Measurements from ENCODE around the gene PYGL.

The PYGL gene

GRCh38 chr14:50967103-50967502 lies 22.8 kb upstream of the PYGL start:
- no peak for TF ChIP-seq GATA3 (IDR thresholded peaks at IDR 0.05; ENCODE audit: low read depth, low read length)
- no peak for TF ChIP-seq GATA2 (IDR thresholded peaks at IDR 0.05; ENCODE audit: low read depth, low read length)

DNA sequence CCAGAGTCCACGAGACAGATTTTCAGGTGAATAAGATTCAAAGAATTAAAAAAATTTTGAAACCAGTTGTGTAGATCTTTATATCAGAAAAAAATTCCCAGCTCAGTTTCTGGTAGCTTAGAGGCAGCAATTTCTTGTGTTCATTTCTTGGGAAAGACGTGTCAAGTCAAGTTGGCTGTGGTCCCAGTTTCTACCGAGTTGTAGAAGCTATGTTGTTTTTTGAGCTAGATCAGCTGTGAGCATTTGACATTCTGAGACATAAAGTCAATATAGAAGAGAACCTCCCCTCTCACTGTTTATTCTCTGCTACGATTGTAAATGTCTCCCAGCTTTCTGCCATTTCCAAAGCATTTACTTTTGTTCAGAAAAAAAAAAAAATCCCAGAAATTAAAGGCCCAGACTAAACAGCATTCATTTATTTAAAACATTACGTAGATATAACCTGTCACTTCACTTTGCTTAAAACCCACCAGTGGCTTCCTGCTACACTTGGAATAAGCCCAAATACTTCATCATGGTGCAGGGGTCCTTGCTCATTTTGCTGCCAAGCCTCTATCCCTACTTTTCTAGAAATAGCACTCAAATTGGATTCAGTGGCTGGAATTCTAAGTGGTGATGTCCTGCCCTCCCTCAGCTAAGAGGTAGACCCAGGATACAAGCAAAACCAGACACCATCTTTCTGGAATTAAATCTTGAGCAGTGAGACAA lies 20.6 kb upstream of the PYGL start:
- TF ChIP-seq GATA2 (IDR thresholded peaks at IDR 0.05; ENCODE audit: low read depth, low read length) (no peak), GATA3 (IDR thresholded peaks at IDR 0.05; ENCODE audit: low read depth, low read length) (no peak)

DNA sequence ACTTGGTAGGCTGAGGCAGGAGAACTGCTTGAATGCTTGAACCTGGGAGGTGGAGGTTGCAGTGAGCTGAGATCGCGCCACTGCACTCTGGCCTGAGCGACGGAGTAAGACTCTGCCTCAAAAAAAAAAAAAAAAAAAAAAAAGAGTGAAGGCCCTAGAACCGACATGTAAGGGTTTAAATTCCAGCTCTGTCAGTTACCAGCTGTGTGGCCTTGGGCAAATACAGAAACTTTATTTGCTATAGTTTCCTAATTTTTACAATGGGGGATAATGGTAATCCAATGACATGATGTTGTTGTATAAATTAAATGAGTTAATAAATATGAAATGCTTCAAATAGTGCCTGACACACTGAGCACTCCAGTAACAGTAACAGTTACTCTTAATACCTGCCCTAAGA lies 19.6 kb upstream of the PYGL start:
- TF ChIP-seq GATA2 (IDR thresholded peaks at IDR 0.05; ENCODE audit: low read depth, low read length) = no peak
- no peak for TF ChIP-seq GATA3 (IDR thresholded peaks at IDR 0.05; ENCODE audit: low read depth, low read length)

DNA sequence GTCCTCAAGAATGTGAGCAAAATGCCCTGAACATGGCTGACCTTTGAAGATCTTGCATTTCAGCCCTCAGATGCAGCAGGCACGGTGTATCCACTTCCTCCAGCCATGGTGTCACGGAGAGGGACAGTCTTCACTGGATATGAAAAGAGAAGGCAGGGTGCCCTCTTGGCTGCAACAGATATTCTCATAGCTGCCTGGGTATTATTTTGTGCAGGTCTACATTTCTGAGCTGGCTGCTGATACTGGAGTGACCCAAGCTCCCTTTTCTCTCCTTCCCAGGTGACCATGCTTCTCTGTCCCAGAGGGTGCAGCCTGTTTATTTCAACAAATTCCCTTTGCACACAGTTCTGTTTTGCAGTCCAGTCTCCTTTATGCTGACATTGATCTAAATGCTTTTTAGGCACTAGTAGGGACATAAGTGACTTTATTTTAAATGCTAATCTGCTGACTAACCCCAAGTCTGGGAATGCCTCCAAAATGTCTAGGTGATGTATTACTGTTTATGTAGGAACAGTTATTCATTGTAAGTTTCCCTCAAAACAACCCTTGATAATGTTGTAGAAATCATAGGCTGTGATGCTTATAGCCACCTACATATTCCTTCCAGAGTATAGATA lies 17.4 kb upstream of the PYGL start:
- TF ChIP-seq GATA2 (IDR thresholded peaks at IDR 0.05; ENCODE audit: low read depth, low read length) = no peak
- TF ChIP-seq GATA3 (IDR thresholded peaks at IDR 0.05; ENCODE audit: low read depth, low read length) = no peak

DNA sequence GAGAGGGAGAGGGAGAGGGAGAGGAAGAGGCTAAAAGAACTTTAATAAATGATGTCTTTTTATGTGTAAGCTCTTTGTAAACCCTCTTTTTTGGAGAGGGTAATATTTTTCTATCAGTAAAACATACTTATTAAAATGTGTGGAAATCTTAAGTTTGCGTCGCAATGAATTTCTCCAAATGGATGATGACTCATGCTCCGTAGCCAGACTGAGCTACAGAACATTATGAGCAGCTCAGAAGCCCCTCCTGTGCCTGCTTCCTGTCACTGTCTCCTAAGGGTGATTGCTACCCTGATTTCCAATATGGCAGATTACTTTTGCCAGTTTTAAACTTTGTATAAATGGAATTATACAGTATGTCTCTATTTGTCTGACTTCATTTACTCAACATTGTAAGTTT lies 13.0 kb upstream of the PYGL start:
- no peak for TF ChIP-seq GATA3 (IDR thresholded peaks at IDR 0.05; ENCODE audit: low read depth, low read length)
- TF ChIP-seq GATA2 (IDR thresholded peaks at IDR 0.05; ENCODE audit: low read depth, low read length) = no peak

- TF ChIP-seq GATA3 (IDR thresholded peaks at IDR 0.05; ENCODE audit: low read depth, low read length) (no peak), GATA2 (IDR thresholded peaks at IDR 0.05; ENCODE audit: low read depth, low read length) (no peak)
Measured at GRCh38 chr14:50955373-50956043, 11.2 kb upstream of the PYGL start.

- no peak for TF ChIP-seq GATA3 (IDR thresholded peaks at IDR 0.05; ENCODE audit: low read depth, low read length)
- TF ChIP-seq GATA2 (IDR thresholded peaks at IDR 0.05; ENCODE audit: low read depth, low read length) = no peak
Measured at GRCh38 chr14:50954811-50955372, 10.6 kb upstream of the PYGL start.

GRCh38 chr14:50953502-50953901 lies 9.2 kb upstream of the PYGL start:
- TF ChIP-seq GATA3 (IDR thresholded peaks at IDR 0.05; ENCODE audit: low read depth, low read length) = no peak
- no peak for TF ChIP-seq GATA2 (IDR thresholded peaks at IDR 0.05; ENCODE audit: low read depth, low read length)

GRCh38 chr14:50951032-50951431 lies 6.7 kb upstream of the PYGL start:
- TF ChIP-seq GATA3 (IDR thresholded peaks at IDR 0.05; ENCODE audit: low read depth, low read length) (no peak), GATA2 (IDR thresholded peaks at IDR 0.05; ENCODE audit: low read depth, low read length) (no peak)

DNA sequence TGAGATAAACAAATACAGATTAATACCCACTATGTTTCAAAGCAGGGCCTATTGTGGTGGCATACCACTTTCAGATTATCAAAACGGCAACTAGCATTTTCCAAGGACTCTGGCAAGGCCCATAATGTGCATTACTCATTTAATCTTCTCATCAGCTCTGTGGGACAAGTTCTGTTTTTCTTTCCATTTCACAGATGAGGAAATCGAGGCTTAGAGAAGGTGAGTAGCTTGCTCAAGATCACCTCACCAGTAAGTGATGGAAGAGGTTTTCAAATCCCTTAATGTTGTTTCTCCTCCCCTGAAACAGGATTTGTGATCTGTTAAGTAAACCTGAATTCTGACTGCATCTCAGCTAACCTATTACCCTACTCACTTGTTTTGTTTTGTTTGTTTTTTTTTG lies 3.9 kb upstream of the PYGL start:
- TF ChIP-seq GATA3 (IDR thresholded peaks at IDR 0.05; ENCODE audit: low read depth, low read length) (no peak), GATA2 (IDR thresholded peaks at IDR 0.05; ENCODE audit: low read depth, low read length) (no peak)

- no peak for TF ChIP-seq GATA2 (IDR thresholded peaks at IDR 0.05; ENCODE audit: low read depth, low read length)
- TF ChIP-seq GATA3 (IDR thresholded peaks at IDR 0.05; ENCODE audit: low read depth, low read length) = no peak
Measured at GRCh38 chr14:50947446-50947845, 3.2 kb upstream of the PYGL start.

- TF ChIP-seq GATA2 (IDR thresholded peaks at IDR 0.05; ENCODE audit: low read depth, low read length) (no peak), GATA3 (IDR thresholded peaks at IDR 0.05; ENCODE audit: low read depth, low read length) (no peak)
Measured at GRCh38 chr14:50946234-50946935, 2.1 kb upstream of the PYGL start.

DNA sequence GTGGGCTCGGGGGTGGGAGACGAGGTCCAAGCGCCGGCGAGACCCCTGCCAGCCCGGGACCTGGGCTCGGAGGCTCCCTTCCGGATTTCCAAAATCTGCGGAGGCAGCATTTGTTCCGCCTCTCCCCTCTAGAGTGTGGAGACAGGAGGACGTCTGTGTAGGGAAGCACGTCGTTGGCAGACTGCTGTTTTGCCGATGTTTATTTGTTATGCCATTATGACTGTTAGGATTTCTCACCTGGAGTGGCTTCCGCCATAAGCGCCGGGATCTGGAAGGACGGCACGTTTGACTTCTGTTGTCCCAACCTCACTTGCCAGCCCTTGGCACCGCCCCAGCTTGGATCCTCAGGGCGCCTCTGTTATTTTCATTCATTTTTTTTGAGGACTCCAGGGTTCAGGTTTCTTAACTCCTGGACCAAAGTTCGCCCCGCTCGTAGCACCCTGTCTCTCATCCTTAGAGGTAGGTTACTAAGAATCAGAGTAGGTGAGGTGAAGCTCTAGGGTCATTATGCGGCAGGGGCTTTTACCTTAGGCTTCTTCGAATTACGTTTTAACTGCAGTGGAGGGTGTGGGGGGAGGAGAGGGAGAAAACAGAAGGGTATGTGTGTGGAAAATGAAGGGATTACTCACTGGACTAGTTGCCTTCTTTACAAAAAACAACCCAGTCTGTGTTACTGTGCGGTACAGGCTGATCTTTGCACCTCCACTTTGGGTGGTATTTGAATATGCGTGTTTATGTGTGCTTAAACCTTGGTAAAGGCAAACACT lies 547 bp upstream of the PYGL start:
- TF ChIP-seq GATA3 (IDR thresholded peaks at IDR 0.05; ENCODE audit: low read depth, low read length) (no peak), GATA2 (IDR thresholded peaks at IDR 0.05; ENCODE audit: low read depth, low read length) (no peak)
